SK-N-SH (cell line): ENCODE results near the gene HYAL3. TPM values are rescaled to one million over a fixed set of nuclear protein-coding genes. Genes with fewer than 3 reads are reported as not detected.

Source experiments
- CTCF ChIA-PET: fragments of 300-600, 350-600 bp; formaldehyde crosslinking; extraction: SDS; loops from one replicate; lab custom pipeline; 2021; lab: Yijun Ruan, JAX
- POLR2A ChIA-PET: fragments of 350-600 bp; sonication (Branson Sonifier 250); formaldehyde crosslinking; extraction: SDS; loops from one replicate; lab custom pipeline; 2020; ENCODE audit warnings: antibody characterized with exemption, inconsistent platforms; lab: Yijun Ruan, JAX
- DNase-seq: peaks from one replicate; pipeline ENCODE4 v3.0.0; 2012
- H2AFZ ChIP-seq: fragments of 200-600 bp; sonication (generic); 2 replicates; pipeline ENCODE4 v1.8.1; 2016; ENCODE audit warnings: antibody characterized with exemption, mild to moderate bottlenecking, low read depth
- H3F3A ChIP-seq: fragments of 200-600 bp; sonication (generic); replicated peaks from 2 replicates; pipeline ENCODE3; 2016; ENCODE audit warnings: antibody characterized with exemption, mild to moderate bottlenecking; ENCODE audit not compliant: insufficient read depth
- H3K27ac ChIP-seq, 2 experiments: fragments of 200-500 bp in 1 of 2; fragments of 200-600 bp in 1 of 2; sonication (Bioruptor generic) in 1 of 2; sonication (generic), shearing (Covaris generic) in 1 of 2; 2 replicates each; pipeline versions ENCODE4 v1.5.1 to v1.6.1; 2014 to 2016; ENCODE audit warnings: low read depth in 2 of 2, inconsistent platforms in 1 of 2, low read length in 1 of 2, mild to moderate bottlenecking in 1 of 2, mixed read lengths in 1 of 2
- H3K27me3 ChIP-seq: fragments of 200-600 bp; sonication (generic), shearing (Covaris generic); 2 replicates; pipeline ENCODE4 v1.6.1; 2016; ENCODE audit warnings: mixed run types; ENCODE audit not compliant: insufficient read depth
- H3K36me3 ChIP-seq, 2 experiments: fragments of 200-500 bp in 1 of 2; fragments of 200-600 bp in 1 of 2; sonication (Bioruptor generic) in 1 of 2; sonication (generic) in 1 of 2; replicated peaks in 1 of 2; 2 replicates each; pipeline versions ENCODE3 to v1.5.1; 2014 to 2016; ENCODE audit warnings: low read length in 1 of 2, mild to moderate bottlenecking in 1 of 2; ENCODE audit not compliant: insufficient read depth in 2 of 2, control insufficient read depth in 1 of 2
- H3K4me1 ChIP-seq, 2 experiments: fragments of 200-500 bp in 1 of 2; fragments of 200-600 bp in 1 of 2; sonication (Bioruptor generic) in 1 of 2; sonication (generic), shearing (Covaris generic) in 1 of 2; 2 replicates each; pipeline versions ENCODE4 v1.5.1 to v1.6.1; 2014 to 2016; ENCODE audit warnings: low read depth in 1 of 2, low read length in 1 of 2, mixed run types in 1 of 2; ENCODE audit not compliant: insufficient read depth in 2 of 2, control insufficient read depth in 1 of 2
- H3K4me2 ChIP-seq: fragments of 200-600 bp; sonication (generic), shearing (Covaris generic); 2 replicates; pipeline ENCODE4 v1.6.1; 2017; ENCODE audit warnings: mixed run types
- H3K4me3 ChIP-seq, 2 experiments: fragments of 200-500 bp in 1 of 2; fragments of 200-600 bp in 1 of 2; sonication (Bioruptor generic) in 1 of 2; sonication (generic), shearing (Covaris generic) in 1 of 2; 2 replicates each; pipeline versions ENCODE4 v1.5.1 to v1.8.1; 2014 to 2016; ENCODE audit warnings: low read depth in 2 of 2, inconsistent platforms in 1 of 2, low read length in 1 of 2, mild to moderate bottlenecking in 1 of 2, mixed read lengths in 1 of 2, moderate library complexity in 1 of 2
- H3K79me2 ChIP-seq: fragments of 200-600 bp; sonication (generic); 2 replicates; pipeline ENCODE4 v1.8.1; 2017; ENCODE audit warnings: mild to moderate bottlenecking; ENCODE audit not compliant: insufficient read depth
- H3K9ac ChIP-seq: fragments of 200-600 bp; sonication (generic); 2 replicates; pipeline ENCODE4 v1.6.1; 2017; ENCODE audit warnings: mixed run types
- H3K9me2 ChIP-seq: fragments of 200-600 bp; sonication (generic); 2 replicates; pipeline ENCODE4 v1.6.1; 2017; ENCODE audit warnings: mixed run types
- H3K9me3 ChIP-seq: fragments of 200-600 bp; sonication (generic); 2 replicates; pipeline ENCODE4 v1.6.1; 2017; ENCODE audit warnings: mixed run types, mild to moderate bottlenecking, moderate library complexity
- H4K20me1 ChIP-seq: fragments of 200-600 bp; sonication (generic); 2 replicates; pipeline ENCODE4 v1.6.1; 2017; ENCODE audit warnings: mild to moderate bottlenecking, mixed run types; ENCODE audit not compliant: insufficient read depth
- ELF1 ChIP-seq: IDR thresholded peaks from 2 replicates; pipeline ENCODE4 v1.4.0; 2012
- EP300 ChIP-seq, 2 experiments: IDR thresholded peaks; 2 replicates each; pipeline versions ENCODE4 v1.4.0 to v1.6.1; 2012; ENCODE audit warnings: borderline replicate concordance in 1 of 2, low read depth in 1 of 2, low read length in 1 of 2
- GABPA ChIP-seq: IDR thresholded peaks from 2 replicates; pipeline ENCODE4 v1.4.0; 2012; ENCODE audit warnings: low read depth, mild to moderate bottlenecking
- GATA2 ChIP-seq: sonication (generic); formaldehyde crosslinking; IDR thresholded peaks from 2 replicates; pipeline ENCODE4 v1.5.0; 2020; ENCODE audit warnings: mild to moderate bottlenecking, missing genetic modification reagents
- IRF3 ChIP-seq: fragments of 150-350 bp; IDR thresholded peaks from 2 replicates; pipeline ENCODE4 v1.6.1; 2016; ENCODE audit warnings: mild to moderate bottlenecking, low read depth, low read length
- JUND ChIP-seq: IDR thresholded peaks from 2 replicates; pipeline ENCODE4 v1.4.0; 2012
- MAX ChIP-seq: IDR thresholded peaks from 2 replicates; pipeline ENCODE4 v1.4.0; 2012; ENCODE audit warnings: low read depth
- MEF2A ChIP-seq: IDR thresholded peaks from 2 replicates; pipeline ENCODE4 v1.4.0; 2012; ENCODE audit warnings: low read depth, borderline replicate concordance
- PBX3 ChIP-seq: IDR thresholded peaks from 2 replicates; pipeline ENCODE4; 2012
- RAD21 ChIP-seq: IDR thresholded peaks from 2 replicates; pipeline ENCODE4 v1.6.1; 2012; ENCODE audit warnings: mild to moderate bottlenecking, low read length
- RCOR1 ChIP-seq: fragments of 150-350 bp; IDR thresholded peaks from 2 replicates; pipeline ENCODE4 v1.6.1; 2017; ENCODE audit warnings: antibody characterized with exemption, low read length
- REST ChIP-seq: IDR thresholded peaks from 2 replicates; pipeline ENCODE4 v1.6.1; 2012; ENCODE audit warnings: mild to moderate bottlenecking, low read depth, low read length, moderate library complexity
- SIN3A ChIP-seq: IDR thresholded peaks from 2 replicates; pipeline ENCODE4 v1.6.1; 2012; ENCODE audit warnings: low read depth, mild to moderate bottlenecking, low read length, moderate library complexity, borderline replicate concordance
- SMC3 ChIP-seq: IDR thresholded peaks from 2 replicates; pipeline ENCODE4 v1.6.1; 2012; ENCODE audit warnings: low read depth, low read length, improper control_type of control experiment
- TAF1 ChIP-seq: IDR thresholded peaks from 2 replicates; pipeline ENCODE4 v1.6.1; 2012; ENCODE audit warnings: low read depth, mild to moderate bottlenecking, low read length, moderate library complexity, borderline replicate concordance
- TEAD4 ChIP-seq: IDR thresholded peaks from 2 replicates; pipeline ENCODE4 v1.4.0; 2012; ENCODE audit warnings: mild to moderate bottlenecking, borderline replicate concordance; ENCODE audit not compliant: insufficient read depth
- USF1 ChIP-seq: IDR thresholded peaks from 2 replicates; pipeline ENCODE4 v1.4.0; 2012; ENCODE audit warnings: low read depth, borderline replicate concordance
- USF2 ChIP-seq: fragments of 150-350 bp; IDR thresholded peaks from 2 replicates; pipeline ENCODE4 v1.6.1; 2017; ENCODE audit warnings: antibody characterized with exemption, low read length, low read depth, borderline replicate concordance
- YY1 ChIP-seq: IDR thresholded peaks from 2 replicates; pipeline ENCODE4 v1.4.0; 2012; ENCODE audit warnings: low read depth, mild to moderate bottlenecking
- ZBTB33 ChIP-seq: IDR thresholded peaks from 2 replicates; pipeline ENCODE4 v1.4.0; 2012; ENCODE audit warnings: low read depth, borderline replicate concordance
- WGBS: methylation state at CpG from one replicate; pipeline ENCODE4 v1.1.6; 2017; ENCODE audit warnings: low lambda C conversion rate; 5-methylcytosine and 5-hydroxymethylcytosine counted together
- polyA plus RNA-seq, 3 experiments: library from polyadenylated mRNA; depleted of rRNA; stranded (reverse); fragments of >200 nt; gene quantifications; 2 replicates each; pipeline ENCODE4 v1.2.3, GENCODE V29; 2012

The HYAL3 gene
- polyA plus RNA-seq, 1 of the 3 experiments (the other 2 are of a cell fraction) = 7.8 TPM

GRCh38 chr3:50340448-50341329, 41.5 kb upstream of the HYAL3 start, which contains the start of gene RASSF1:
Gene RASSF1, minus strand, starts transcription at chr3:50340836. Its CDS starts 31 bp downstream, at chr3:50340805.
- Histone ChIP-seq H3K79me2 (peaks cover 24% of the 10 kb centered on the region), H3K36me3 (no peaks in the 10 kb centered on the region), H3K9ac (no peak within 1 kb of the TSS), H3F3A (no peaks in the 10 kb centered on the region), H3K4me1 (peaks cover 5 to 21% of the 10 kb centered on the region in 2 experiments; a peak in 3 of 4 replicates), H3K4me3 (no peak within 1 kb of the TSS), H3K9me3 (no peaks in the 10 kb centered on the region), H3K9me2 (no peaks in the 10 kb centered on the region), H2AFZ (no peak within 1 kb of the TSS), H3K27ac (no peak within 1 kb of the TSS), H3K4me2 (no peak within 1 kb of the TSS), H4K20me1 (no peaks in the 10 kb centered on the region), H3K27me3 (no peaks in the 10 kb centered on the region)
- CTCF ChIA-PET = interaction anchor here (0.9 to 6.8 kb wide), 4 partner anchors 8 to 88 kb away, joined by 3 to 40 read pairs (median 3); partner anchors contain the start of genes CYB561D2 and NPRL2
- no peak for DNase-seq
- POLR2A ChIA-PET = no interaction called here
- no peak for TF ChIP-seq REST
- no peak for TF ChIP-seq MEF2A
- no peak for TF ChIP-seq EP300 (IDR thresholded peaks at IDR 0.05; ENCODE audit: borderline replicate concordance in 1 of 2, low read depth in 1 of 2, low read length in 1 of 2)
- no peak for TF ChIP-seq ZBTB33
- TF ChIP-seq SMC3 = no peak
- TF ChIP-seq PBX3 = no peak
- TF ChIP-seq GABPA = no peak
- no peak for TF ChIP-seq TEAD4
- TF ChIP-seq RCOR1 = no peak
- no peak for TF ChIP-seq TAF1
- TF ChIP-seq GATA2 (CRISPR knock-in tag) = no peak
- TF ChIP-seq IRF3 = no peak
- TF ChIP-seq ELF1 = no peak
- TF ChIP-seq USF1 = no peak
- TF ChIP-seq USF2 = no peak
- TF ChIP-seq RAD21 = no peak
- TF ChIP-seq JUND = no peak
- no peak for TF ChIP-seq YY1
- TF ChIP-seq MAX = no peak
- no peak for TF ChIP-seq SIN3A
- WGBS = 96% methylated on average over 59 of the region's 85 CpGs
